Trophoblast cell (in vitro differentiated cells and primary cell): ENCODE results near the gene ZNF688.

Experiments
- DNase-seq, 2 donors: peaks; one replicate each; pipeline ENCODE4 v3.0.0-alpha.2; 2016
- H2AFZ ChIP-seq: 2 replicates; pipeline ENCODE4 v1.6.1; 2013; ENCODE audit warnings: low read length, moderate library complexity, mild to moderate bottlenecking; ENCODE audit not compliant: insufficient read depth, poor library complexity
- H2AK5ac ChIP-seq: 2 replicates; pipeline ENCODE4 v1.6.1; 2013; ENCODE audit warnings: mild to moderate bottlenecking, low read length
- H2BK120ac ChIP-seq: 2 replicates; pipeline ENCODE4 v1.6.1; 2013; ENCODE audit warnings: low read length, mild to moderate bottlenecking, moderate library complexity; ENCODE audit not compliant: insufficient read depth, poor library complexity
- H2BK12ac ChIP-seq: 2 replicates; pipeline ENCODE4 v1.6.1; 2013; ENCODE audit warnings: mild to moderate bottlenecking, low read length, moderate library complexity
- H2BK5ac ChIP-seq: 2 replicates; pipeline ENCODE4 v1.6.1; 2013; ENCODE audit warnings: low read length, low read depth, moderate library complexity, mild to moderate bottlenecking; ENCODE audit not compliant: poor library complexity
- H3K14ac ChIP-seq: 2 replicates; pipeline ENCODE4 v1.6.1; 2013; ENCODE audit warnings: mild to moderate bottlenecking, low read length
- H3K18ac ChIP-seq: 2 replicates; pipeline ENCODE4 v1.6.1; 2013; ENCODE audit warnings: mild to moderate bottlenecking, low read length
- H3K23ac ChIP-seq: 2 replicates; pipeline ENCODE4 v1.6.1; 2013; ENCODE audit warnings: low read length
- H3K27ac ChIP-seq: 2 replicates; pipeline ENCODE4 v1.5.1; 2013; ENCODE audit warnings: low read depth, mild to moderate bottlenecking, inconsistent platforms, low read length, moderate library complexity
- H3K27me3 ChIP-seq: 2 replicates; pipeline ENCODE4 v1.6.1; 2013; ENCODE audit warnings: inconsistent platforms, mild to moderate bottlenecking, low read length, moderate library complexity; ENCODE audit not compliant: insufficient read depth
- H3K36me3 ChIP-seq, 2 experiments: 1 replicate in 1 of 2; 2 replicates in 1 of 2; pipeline ENCODE4 v1.6.1; 2013; ENCODE audit warnings: low read length in 2 of 2, mild to moderate bottlenecking in 2 of 2, moderate library complexity in 1 of 2; ENCODE audit not compliant: insufficient read depth in 2 of 2, control insufficient read depth in 1 of 2
- H3K4ac ChIP-seq: 2 replicates; pipeline ENCODE4 v1.6.1; 2013; ENCODE audit warnings: low read depth, mild to moderate bottlenecking, low read length, moderate library complexity
- H3K4me1 ChIP-seq, 2 experiments: 1 replicate in 1 of 2; 2 replicates in 1 of 2; pipeline ENCODE4 v1.6.1; 2013; ENCODE audit warnings: low read length in 2 of 2, mild to moderate bottlenecking in 2 of 2, moderate library complexity in 1 of 2; ENCODE audit not compliant: insufficient read depth in 2 of 2, control insufficient read depth in 1 of 2
- H3K4me2 ChIP-seq: 2 replicates; pipeline ENCODE4 v1.6.1; 2013; ENCODE audit warnings: inconsistent platforms, mild to moderate bottlenecking, low read length, moderate library complexity
- H3K4me3 ChIP-seq: 2 replicates; pipeline ENCODE4 v1.5.1; 2013; ENCODE audit warnings: mild to moderate bottlenecking, low read depth, low read length, inconsistent platforms
- H3K79me1 ChIP-seq: one replicate; pipeline ENCODE4 v1.6.1; 2013; ENCODE audit warnings: low read length
- H3K79me2 ChIP-seq: 2 replicates; pipeline ENCODE4 v1.6.1; 2013; ENCODE audit warnings: low read length, mild to moderate bottlenecking; ENCODE audit not compliant: control insufficient read depth, insufficient read depth, poor library complexity
- H3K9ac ChIP-seq: 2 replicates; pipeline ENCODE4 v1.6.1; 2013; ENCODE audit warnings: mild to moderate bottlenecking, low read length
- H3K9me3 ChIP-seq: 2 replicates; pipeline ENCODE4 v1.6.1; 2013; ENCODE audit warnings: low read depth, mild to moderate bottlenecking, control low read depth, inconsistent platforms, low read length; ENCODE audit not compliant: insufficient read depth
- H4K12ac ChIP-seq: 2 replicates; pipeline ENCODE4 v1.6.1; 2013; ENCODE audit warnings: low read depth, mild to moderate bottlenecking, low read length, moderate library complexity
- H4K8ac ChIP-seq: 2 replicates; pipeline ENCODE4 v1.6.1; 2013; ENCODE audit warnings: low read depth, mild to moderate bottlenecking, low read length, moderate library complexity
- H4K91ac ChIP-seq: one replicate; pipeline ENCODE4 v1.6.1; 2013; ENCODE audit warnings: low read depth, mild to moderate bottlenecking, low read length, moderate library complexity
- WGBS: extraction: QIAGEN DNeasy Blood & Tissue Kit; methylation state at CpG from one replicate; pipeline ENCODE4 v1.1.7; 2013; ENCODE audit warnings: missing lambda C conversion rate; ENCODE audit not compliant: insufficient read length, insufficient coverage; ENCODE audit errors: extremely low coverage; 5-methylcytosine and 5-hydroxymethylcytosine counted together

ZNF688 gene

DNA sequence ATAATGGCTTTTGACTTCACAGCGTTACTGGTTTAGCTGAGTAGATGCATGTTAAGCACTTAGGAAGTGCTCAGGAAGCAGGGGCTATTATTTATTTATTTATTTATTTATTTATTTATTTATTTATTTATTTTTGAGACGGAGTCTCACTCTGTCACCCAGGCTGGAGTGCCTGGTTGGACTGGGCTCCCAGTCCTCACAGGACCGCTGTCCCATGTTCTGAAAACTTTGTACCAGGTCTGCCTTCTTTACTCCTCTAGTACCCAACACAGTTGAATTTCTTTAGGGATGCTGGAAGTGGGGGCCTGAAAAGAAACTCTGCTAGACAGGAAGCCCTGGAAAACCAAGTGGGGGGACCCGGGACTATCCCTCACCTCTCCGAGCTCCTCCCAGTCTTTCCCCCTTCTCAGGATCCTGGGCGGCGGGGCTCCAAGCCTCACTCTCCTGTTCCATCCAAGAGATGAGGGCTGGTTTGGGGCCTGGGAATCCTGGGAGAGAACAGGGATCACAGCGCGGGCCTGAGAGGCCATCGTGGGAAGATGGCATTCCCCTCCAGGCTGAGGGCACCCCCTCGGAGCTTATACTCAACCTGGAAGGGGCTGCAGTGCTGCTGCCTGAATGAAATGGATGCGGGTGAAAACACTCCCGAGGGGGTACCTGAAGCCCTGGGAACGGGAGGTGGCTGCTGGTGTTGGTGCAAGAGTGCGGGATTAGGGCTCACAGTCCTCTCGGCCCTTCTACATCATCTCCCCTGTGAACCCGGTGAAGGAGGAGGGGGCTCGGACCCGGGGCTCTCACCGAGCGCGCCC is 674 bp downstream of the ZNF688 start:
- no peaks in the 10 kb centered on the region for H3K27me3 ChIP-seq
- peak overlapping the region; percentile 82 for H3K9ac ChIP-seq
- peaks cover 11% of the 10 kb centered on the region for H3K79me1 ChIP-seq
- peak in 1 of 2 donors; percentile 20 for DNase-seq
- peak overlapping the region; percentile 78 for H3K4ac ChIP-seq
- H4K91ac ChIP-seq, result peak overlapping the region; percentile 95
- peaks cover 0 to 3% of the 10 kb centered on the region in 2 experiments for H3K36me3 ChIP-seq
- peak overlapping the region; percentile 84 for H2AK5ac ChIP-seq
- peak overlapping the region; percentile 92 for H2AFZ ChIP-seq
- H3K18ac ChIP-seq, result peak overlapping the region; percentile 96
- H3K14ac ChIP-seq, result peak overlapping the region; percentile 94
- H3K23ac ChIP-seq, result no peak overlapping the region
- WGBS, result no CpG with 5 or more reads among the region's 22 CpGs
- H4K12ac ChIP-seq, result peak overlapping the region; percentile 90
- peaks cover 9 to 10% of the 10 kb centered on the region in 2 experiments for H3K4me1 ChIP-seq
- peak overlapping the region; percentile 82 for H2BK120ac ChIP-seq
- peak overlapping the region; percentile 72 for H3K4me3 ChIP-seq
- peak overlapping the region; percentile 95 for H2BK5ac ChIP-seq
- H2BK12ac ChIP-seq, result no peak overlapping the region
- H4K8ac ChIP-seq, result peak overlapping the region; percentile 100
- H3K9me3 ChIP-seq, result peaks cover 2% of the 10 kb centered on the region
- H3K27ac ChIP-seq, result peak overlapping the region; percentile 83
- H3K4me2 ChIP-seq, result peak overlapping the region; percentile 99
- H3K79me2 ChIP-seq, result peaks cover 9% of the 10 kb centered on the region

DNA sequence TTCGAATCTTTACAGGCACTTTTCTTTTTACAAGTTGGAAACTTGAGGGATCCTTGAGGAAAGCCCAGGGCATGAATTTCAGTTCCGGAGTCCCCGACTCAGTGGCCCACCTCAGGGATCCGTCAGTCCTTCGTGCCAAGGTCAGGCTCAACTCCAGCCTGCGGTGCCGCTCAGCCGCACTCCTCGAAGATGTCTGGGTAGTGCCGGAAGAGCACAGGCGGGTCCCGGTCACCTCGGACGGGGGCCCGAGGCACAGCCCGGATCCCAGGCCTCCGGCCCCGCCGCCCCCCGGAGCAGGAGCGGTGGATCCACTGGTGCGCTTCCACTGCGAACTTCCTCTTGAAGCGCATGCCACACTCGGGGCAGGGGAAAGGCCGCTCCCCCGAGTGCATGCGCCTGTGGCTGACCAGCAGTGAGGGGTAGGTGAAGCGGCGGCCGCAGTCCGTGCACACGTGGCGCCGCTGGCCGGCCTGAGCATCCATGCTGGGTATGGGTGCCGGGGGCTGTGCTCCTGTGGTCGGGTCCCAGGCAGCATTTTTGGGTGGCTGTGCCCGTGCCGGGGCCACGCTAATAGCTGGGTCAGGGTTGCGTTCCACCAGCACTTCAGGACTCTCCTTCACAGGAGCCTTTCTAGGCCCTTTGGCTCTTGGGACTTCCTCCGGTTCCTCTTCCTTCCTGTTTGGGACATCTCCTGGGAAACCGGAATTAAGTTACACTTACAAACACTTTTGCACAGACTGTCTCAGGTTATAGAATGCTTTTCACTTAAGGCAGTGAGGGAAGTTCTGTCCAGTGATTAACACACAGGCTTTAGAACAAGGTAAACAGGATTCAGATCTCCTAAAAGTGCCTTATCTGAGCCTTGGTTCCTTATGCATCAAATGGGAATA is 1.5 kb downstream of the ZNF688 start:
- peaks cover 11% of the 10 kb centered on the region for H3K79me1 ChIP-seq
- H3K9ac ChIP-seq, result no peak overlapping the region
- H2AK5ac ChIP-seq, result no peak overlapping the region
- no peak overlapping the region for H2BK5ac ChIP-seq
- H2BK12ac ChIP-seq, result no peak overlapping the region
- no peak overlapping the region for H3K23ac ChIP-seq
- no peak overlapping the region for H3K18ac ChIP-seq
- no CpG with 5 or more reads among the region's 44 CpGs for WGBS
- H3K27ac ChIP-seq, result no peak overlapping the region
- no peak overlapping the region for H4K91ac ChIP-seq
- peaks cover 9% of the 10 kb centered on the region for H3K79me2 ChIP-seq
- no peak overlapping the region for H3K14ac ChIP-seq
- peaks cover 9 to 10% of the 10 kb centered on the region in 2 experiments for H3K4me1 ChIP-seq
- H4K12ac ChIP-seq, result no peak overlapping the region
- no peak overlapping the region for H3K4me3 ChIP-seq
- H3K9me3 ChIP-seq, result peaks cover 2% of the 10 kb centered on the region
- no peak overlapping the region for H3K4ac ChIP-seq
- H3K27me3 ChIP-seq, result no peaks in the 10 kb centered on the region
- H2BK120ac ChIP-seq, result no peak overlapping the region
- H2AFZ ChIP-seq, result no peak overlapping the region
- H4K8ac ChIP-seq, result no peak overlapping the region
- H3K4me2 ChIP-seq, result no peak overlapping the region
- peaks cover 0 to 3% of the 10 kb centered on the region in 2 experiments for H3K36me3 ChIP-seq
- DNase-seq, result no peak

DNA sequence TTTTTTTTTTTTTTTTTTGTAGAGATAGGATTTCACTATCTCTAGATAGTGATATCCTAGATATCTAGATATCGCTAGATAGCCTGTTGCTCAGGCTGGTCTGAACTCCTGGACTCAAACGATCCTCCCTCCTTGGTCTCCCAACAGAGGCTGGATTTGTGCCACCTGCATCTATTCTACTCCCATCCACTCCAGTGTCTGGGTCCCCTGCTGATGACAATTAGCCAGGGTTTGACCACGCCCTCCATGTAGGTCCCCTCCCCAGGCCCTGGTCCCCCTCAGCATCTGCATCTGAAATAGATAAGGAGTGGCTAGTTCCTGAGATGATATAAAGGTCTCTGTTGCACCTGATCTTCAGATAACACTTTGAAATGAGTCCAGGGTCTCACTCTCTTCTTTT is 2.2 kb downstream of the ZNF688 start:
- no peak overlapping the region for H4K12ac ChIP-seq
- no peak overlapping the region for H2BK120ac ChIP-seq
- H3K36me3 ChIP-seq, result peaks cover 0 to 3% of the 10 kb centered on the region in 2 experiments
- H3K4me2 ChIP-seq, result no peak overlapping the region
- no peak overlapping the region for H3K27ac ChIP-seq
- H2BK12ac ChIP-seq, result no peak overlapping the region
- H4K91ac ChIP-seq, result no peak overlapping the region
- no peak overlapping the region for H3K9ac ChIP-seq
- H3K23ac ChIP-seq, result no peak overlapping the region
- WGBS, result no CpG with 5 or more reads among the region's 3 CpGs
- no peak overlapping the region for H2AK5ac ChIP-seq
- peaks cover 11% of the 10 kb centered on the region for H3K79me1 ChIP-seq
- no peak overlapping the region for H3K18ac ChIP-seq
- no peaks in the 10 kb centered on the region for H3K27me3 ChIP-seq
- H3K9me3 ChIP-seq, result peaks cover 2% of the 10 kb centered on the region
- H3K4ac ChIP-seq, result no peak overlapping the region
- H2BK5ac ChIP-seq, result no peak overlapping the region
- peaks cover 9 to 10% of the 10 kb centered on the region in 2 experiments for H3K4me1 ChIP-seq
- no peak overlapping the region for H4K8ac ChIP-seq
- H3K14ac ChIP-seq, result no peak overlapping the region
- DNase-seq, result no peak
- peaks cover 9% of the 10 kb centered on the region for H3K79me2 ChIP-seq
- no peak overlapping the region for H3K4me3 ChIP-seq
- no peak overlapping the region for H2AFZ ChIP-seq

DNA sequence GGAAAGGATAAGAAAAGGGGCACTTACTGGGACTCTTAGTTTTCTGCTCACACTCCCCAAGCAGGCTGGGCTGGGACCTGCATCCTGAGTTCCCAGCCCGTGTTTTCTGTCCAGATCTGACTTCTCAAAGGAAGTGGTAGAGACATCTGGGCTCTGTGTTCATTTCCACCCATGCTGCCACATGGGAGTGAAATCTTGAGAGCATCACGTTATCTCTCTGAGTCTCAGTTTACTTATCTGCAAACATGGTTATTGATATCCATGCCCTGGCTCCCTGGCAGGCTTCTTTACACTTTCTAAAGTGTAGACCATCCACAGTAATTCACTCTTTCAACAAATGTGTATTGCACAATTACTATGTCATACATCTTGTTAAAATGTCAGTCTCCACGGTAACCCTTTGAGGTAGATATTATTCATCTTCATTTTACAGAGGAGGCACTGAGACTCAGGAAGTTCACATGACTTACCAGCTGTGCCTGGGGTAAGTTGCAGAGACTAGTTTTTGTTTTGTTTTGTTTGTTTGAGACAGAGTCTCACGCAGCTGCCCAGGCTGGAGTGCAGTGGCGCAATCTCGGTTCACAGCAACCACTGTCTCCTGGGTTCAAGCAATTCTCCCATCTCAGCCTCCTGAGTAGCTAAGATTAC is 3.4 kb downstream of the ZNF688 start:
- no peak overlapping the region for H4K8ac ChIP-seq
- H3K4me2 ChIP-seq, result no peak overlapping the region
- no peak overlapping the region for H3K18ac ChIP-seq
- H3K4ac ChIP-seq, result no peak overlapping the region
- no peak overlapping the region for H2AK5ac ChIP-seq
- H3K9ac ChIP-seq, result no peak overlapping the region
- no peak overlapping the region for H2AFZ ChIP-seq
- H3K79me2 ChIP-seq, result peaks cover 9% of the 10 kb centered on the region
- H4K12ac ChIP-seq, result no peak overlapping the region
- H3K36me3 ChIP-seq, result peaks cover 0 to 3% of the 10 kb centered on the region in 2 experiments
- no peak overlapping the region for H2BK5ac ChIP-seq
- peaks cover 2% of the 10 kb centered on the region for H3K9me3 ChIP-seq
- no peak overlapping the region for H3K4me3 ChIP-seq
- H3K4me1 ChIP-seq, result peaks cover 9 to 10% of the 10 kb centered on the region in 2 experiments
- WGBS, result no CpG with 5 or more reads among the region's 6 CpGs
- H3K27ac ChIP-seq, result no peak overlapping the region
- no peak overlapping the region for H3K23ac ChIP-seq
- H2BK12ac ChIP-seq, result no peak overlapping the region
- H3K27me3 ChIP-seq, result no peaks in the 10 kb centered on the region
- H2BK120ac ChIP-seq, result no peak overlapping the region
- H4K91ac ChIP-seq, result no peak overlapping the region
- H3K14ac ChIP-seq, result no peak overlapping the region
- H3K79me1 ChIP-seq, result peaks cover 11% of the 10 kb centered on the region
- DNase-seq, result peak in 1 of 2 donors; percentile 54
